Activated T-helper 2 cell treated with anti-CD3 and anti-CD28 coated beads, Interferon-gamma antibody, Interleukin-2, Interleukin-4, amounts not matched to agents 10 μg/mL and 5 μg/mL and 100 μg/mL, durations not matched to agents 14 hours and 24 hours and 36 hours (primary cell): ENCODE data around the gene EXOC3L2. TPM values are rescaled to one million over a fixed set of nuclear protein-coding genes. Genes with fewer than 3 reads are reported as not detected.

Experiments used
- DNase-seq: peaks from one replicate; pipeline ENCODE4 v3.0.0; 2021; ENCODE audit warnings: low spot score
- H3K27ac Mint-ChIP-seq: one replicate; pipeline ENCODE4 v1.8.0; 2021; ENCODE audit warnings: mixed read lengths
- H3K27me3 Mint-ChIP-seq: one replicate; pipeline ENCODE4 v1.8.0; 2021; ENCODE audit warnings: low read depth, mixed read lengths
- H3K36me3 Mint-ChIP-seq: one replicate; pipeline ENCODE4 v1.8.0; 2021; ENCODE audit warnings: low read depth, mixed read lengths
- H3K4me1 Mint-ChIP-seq: one replicate; pipeline ENCODE4 v1.8.0; 2021; ENCODE audit warnings: low read depth, mixed read lengths
- H3K4me3 Mint-ChIP-seq: one replicate; pipeline ENCODE4 v1.8.0; 2021; ENCODE audit warnings: low read depth, mild to moderate bottlenecking, moderate library complexity, mixed read lengths
- H3K9me3 Mint-ChIP-seq: one replicate; pipeline ENCODE4 v1.8.0; 2021; ENCODE audit warnings: mixed read lengths
- intact Hi-C: fragments of 100-400 bp; cut with micrococcal nuclease; formaldehyde crosslinking; loops from one replicate; pipeline ENCODE4 v1.15.1; 2023
- total RNA-seq: library from RNA; stranded (reverse); gene quantifications from 2 replicates; pipeline ENCODE4 v1.2.3, GENCODE V29; 2022

The EXOC3L2 gene
- total RNA-seq, 1 donor from 2014 or later, result not detected

- H3K4me1 Mint-ChIP-seq, result peaks cover 3% of the 10 kb centered on the region
- no peak overlapping the region for H3K4me3 Mint-ChIP-seq
- intact Hi-C loops, result no loop called here
- H3K27me3 Mint-ChIP-seq, result peaks cover 36% of the 10 kb centered on the region
- no peaks in the 10 kb centered on the region for H3K9me3 Mint-ChIP-seq
- no peaks in the 10 kb centered on the region for H3K36me3 Mint-ChIP-seq
- DNase-seq, result no peak
- H3K27ac Mint-ChIP-seq, result no peak overlapping the region
Measured at GRCh38 chr19:45211751-45212381, 33.3 kb downstream of the EXOC3L2 start.

DNA sequence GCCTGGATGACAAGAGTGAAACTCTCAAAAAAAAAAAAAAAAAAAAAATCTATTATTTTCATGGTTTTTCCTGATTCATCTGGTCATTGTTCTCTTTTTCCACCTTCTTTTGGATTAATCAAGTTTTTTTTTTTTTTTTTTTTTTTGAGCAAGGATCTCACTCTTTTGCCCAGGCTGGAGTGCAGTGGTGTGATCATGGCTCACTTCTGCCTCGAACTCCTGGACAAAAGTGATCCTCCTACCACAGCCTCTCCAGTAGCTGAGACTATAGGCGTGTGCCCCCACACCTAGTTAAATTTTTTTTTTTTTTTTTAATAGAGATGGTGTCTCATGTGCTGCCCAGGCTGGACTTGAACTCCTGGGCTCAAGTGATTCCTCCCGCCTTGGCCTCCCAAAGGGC, 38.9 kb downstream of the EXOC3L2 start:
- DNase-seq, result no peak
- H3K9me3 Mint-ChIP-seq, result no peaks in the 10 kb centered on the region
- peaks cover 3% of the 10 kb centered on the region for H3K4me1 Mint-ChIP-seq
- no peak overlapping the region for H3K4me3 Mint-ChIP-seq
- H3K27me3 Mint-ChIP-seq, result peaks cover 7% of the 10 kb centered on the region
- intact Hi-C loops, result no loop called here
- H3K36me3 Mint-ChIP-seq, result no peaks in the 10 kb centered on the region
- H3K27ac Mint-ChIP-seq, result no peak overlapping the region

DNA sequence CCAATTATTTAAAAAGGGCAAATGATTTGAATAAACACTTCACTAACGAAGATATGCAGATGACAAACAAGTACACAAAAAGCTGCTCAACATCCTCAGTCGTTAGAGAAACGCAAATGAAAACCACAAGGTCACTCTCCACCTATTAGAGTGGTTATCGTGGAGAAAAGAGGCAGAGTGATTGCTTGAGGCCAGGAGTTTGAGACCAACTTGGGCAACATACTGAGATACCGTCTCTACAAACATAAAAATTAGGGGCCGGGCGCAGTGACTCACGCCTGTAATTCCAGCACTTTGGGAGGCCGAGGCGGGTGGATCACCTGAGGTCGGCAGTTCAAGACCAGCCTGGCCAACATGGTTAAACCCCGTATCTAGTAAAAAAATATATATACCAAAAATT, 39.4 kb downstream of the EXOC3L2 start:
- no peaks in the 10 kb centered on the region for H3K9me3 Mint-ChIP-seq
- H3K27me3 Mint-ChIP-seq, result peaks cover 3% of the 10 kb centered on the region
- H3K27ac Mint-ChIP-seq, result no peak overlapping the region
- intact Hi-C loops, result no loop called here
- peaks cover 3% of the 10 kb centered on the region for H3K4me1 Mint-ChIP-seq
- H3K36me3 Mint-ChIP-seq, result no peaks in the 10 kb centered on the region
- H3K4me3 Mint-ChIP-seq, result no peak overlapping the region
- no peak for DNase-seq

GRCh38 chr19:45202637-45203036, 42.6 kb downstream of the EXOC3L2 start:
- Mint-ChIP-seq H3K27ac (no peak overlapping the region), H3K4me1 (no peaks in the 10 kb centered on the region), H3K27me3 (peaks cover 4% of the 10 kb centered on the region), H3K4me3 (no peak overlapping the region), H3K9me3 (no peaks in the 10 kb centered on the region), H3K36me3 (no peaks in the 10 kb centered on the region)
- no peak for DNase-seq
- intact Hi-C loops, result no loop called here

GRCh38 chr19:45200568-45200967, 44.6 kb downstream of the EXOC3L2 start:
- no peaks in the 10 kb centered on the region for H3K4me1 Mint-ChIP-seq
- no peak for DNase-seq
- no peak overlapping the region for H3K4me3 Mint-ChIP-seq
- H3K27me3 Mint-ChIP-seq, result peaks cover 4% of the 10 kb centered on the region
- H3K27ac Mint-ChIP-seq, result no peak overlapping the region
- H3K36me3 Mint-ChIP-seq, result no peaks in the 10 kb centered on the region
- intact Hi-C loops, result no loop called here
- H3K9me3 Mint-ChIP-seq, result no peaks in the 10 kb centered on the region

GRCh38 chr19:45195764-45196163, 49.4 kb downstream of the EXOC3L2 start:
- intact Hi-C loops, result no loop called here
- no peaks in the 10 kb centered on the region for H3K4me1 Mint-ChIP-seq
- no peak overlapping the region for H3K4me3 Mint-ChIP-seq
- H3K9me3 Mint-ChIP-seq, result no peaks in the 10 kb centered on the region
- no peak for DNase-seq
- no peaks in the 10 kb centered on the region for H3K36me3 Mint-ChIP-seq
- no peak overlapping the region for H3K27ac Mint-ChIP-seq
- peaks cover 3% of the 10 kb centered on the region for H3K27me3 Mint-ChIP-seq

DNA sequence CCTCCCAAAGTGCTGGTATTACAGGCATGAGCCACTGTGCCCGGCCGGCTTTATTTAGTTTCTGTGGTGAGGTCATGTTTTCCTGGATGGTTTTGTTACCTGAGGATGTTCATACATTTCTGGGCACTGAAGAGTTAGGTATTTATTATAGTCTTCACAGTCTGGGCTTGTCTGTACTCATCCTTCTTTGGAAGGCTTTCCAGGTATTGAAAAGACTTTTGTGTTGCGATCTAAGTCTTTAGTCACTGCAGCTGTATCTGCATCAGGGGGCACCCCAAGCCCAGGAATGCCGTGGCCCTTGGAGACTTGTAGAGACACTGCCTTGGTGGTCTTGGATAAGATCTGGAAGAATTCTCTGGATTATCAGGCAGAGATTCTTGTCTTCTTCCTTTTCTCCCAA, 53.8 kb downstream of the EXOC3L2 start:
- H3K36me3 Mint-ChIP-seq, result no peaks in the 10 kb centered on the region

DNA sequence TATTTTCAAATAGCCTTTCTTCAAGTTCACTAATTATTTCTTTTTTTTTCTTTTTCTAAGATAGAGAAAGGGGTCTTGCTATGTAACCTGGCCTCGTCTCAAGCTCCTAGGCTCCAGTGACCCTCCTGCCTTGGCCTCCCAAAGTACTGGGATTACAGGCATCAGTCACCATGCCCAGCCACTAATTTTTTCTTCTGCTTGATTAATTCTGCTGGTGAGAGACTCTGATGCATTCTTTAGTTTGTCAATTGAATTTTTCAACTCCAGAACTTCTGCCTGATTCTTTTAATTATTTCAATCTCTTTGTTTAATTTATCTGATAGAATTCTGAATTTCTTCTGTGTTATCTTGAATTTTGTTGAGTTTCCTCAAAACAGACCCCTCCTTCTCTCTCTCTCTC, 55.2 kb downstream of the EXOC3L2 start:
- Mint-ChIP-seq H3K4me3 (no peak overlapping the region), H3K27me3 (no peaks in the 10 kb centered on the region), H3K4me1 (peaks cover 2% of the 10 kb centered on the region), H3K36me3 (no peaks in the 10 kb centered on the region), H3K9me3 (no peaks in the 10 kb centered on the region), H3K27ac (no peak overlapping the region)
- intact Hi-C loops, result loop anchor here (5.0 kb wide), 1 partner anchor 57 kb away; the partner anchor contains the start of gene EXOC3L2
- no peak for DNase-seq

More for the DNA sequence above, 53.8 kb downstream of the EXOC3L2 start:
- intact Hi-C loops, result no loop called here
- Mint-ChIP-seq H3K4me3 (no peak overlapping the region), H3K9me3 (no peaks in the 10 kb centered on the region), H3K4me1 (peaks cover 2% of the 10 kb centered on the region), H3K27me3 (no peaks in the 10 kb centered on the region), H3K27ac (no peak overlapping the region)
- DNase-seq, result no peak

GRCh38 chr19:45187421-45188100, 57.6 kb downstream of the EXOC3L2 start:
- H3K36me3 Mint-ChIP-seq, result peaks cover 3% of the 10 kb centered on the region
- intact Hi-C loops, result loop anchor here (5.0 kb wide), 1 partner anchor 60 kb away; the partner anchor contains the start of gene EXOC3L2
- peaks cover 2% of the 10 kb centered on the region for H3K4me1 Mint-ChIP-seq
- H3K27me3 Mint-ChIP-seq, result no peaks in the 10 kb centered on the region
- H3K27ac Mint-ChIP-seq, result no peak overlapping the region
- no peaks in the 10 kb centered on the region for H3K9me3 Mint-ChIP-seq
- H3K4me3 Mint-ChIP-seq, result no peak overlapping the region
- DNase-seq, result no peak

- intact Hi-C loops, result loop anchor here (5.0 kb wide), 1 partner anchor 61 kb away; the partner anchor contains the start of gene EXOC3L2
- Mint-ChIP-seq H3K27ac (no peak overlapping the region), H3K4me3 (no peak overlapping the region), H3K9me3 (no peaks in the 10 kb centered on the region), H3K36me3 (peaks cover 5% of the 10 kb centered on the region), H3K4me1 (peaks cover 2% of the 10 kb centered on the region), H3K27me3 (no peaks in the 10 kb centered on the region)
- DNase-seq, result no peak
Measured at GRCh38 chr19:45186509-45187334, 58.5 kb downstream of the EXOC3L2 start.

- Mint-ChIP-seq H3K9me3 (no peaks in the 10 kb centered on the region), H3K36me3 (peaks cover 15% of the 10 kb centered on the region), H3K4me3 (no peak overlapping the region), H3K27ac (no peak overlapping the region), H3K27me3 (no peaks in the 10 kb centered on the region), H3K4me1 (peaks cover 11% of the 10 kb centered on the region)
- no peak for DNase-seq
- intact Hi-C loops, result no loop called here
Measured at GRCh38 chr19:45184115-45184514, 61.1 kb downstream of the EXOC3L2 start.

GRCh38 chr19:45182758-45183157, 62.4 kb downstream of the EXOC3L2 start:
- H3K27me3 Mint-ChIP-seq, result no peaks in the 10 kb centered on the region
- H3K9me3 Mint-ChIP-seq, result no peaks in the 10 kb centered on the region
- intact Hi-C loops, result no loop called here
- peaks cover 18% of the 10 kb centered on the region for H3K36me3 Mint-ChIP-seq
- H3K4me3 Mint-ChIP-seq, result no peak overlapping the region
- no peak overlapping the region for H3K27ac Mint-ChIP-seq
- H3K4me1 Mint-ChIP-seq, result peaks cover 11% of the 10 kb centered on the region
- DNase-seq, result no peak

DNA sequence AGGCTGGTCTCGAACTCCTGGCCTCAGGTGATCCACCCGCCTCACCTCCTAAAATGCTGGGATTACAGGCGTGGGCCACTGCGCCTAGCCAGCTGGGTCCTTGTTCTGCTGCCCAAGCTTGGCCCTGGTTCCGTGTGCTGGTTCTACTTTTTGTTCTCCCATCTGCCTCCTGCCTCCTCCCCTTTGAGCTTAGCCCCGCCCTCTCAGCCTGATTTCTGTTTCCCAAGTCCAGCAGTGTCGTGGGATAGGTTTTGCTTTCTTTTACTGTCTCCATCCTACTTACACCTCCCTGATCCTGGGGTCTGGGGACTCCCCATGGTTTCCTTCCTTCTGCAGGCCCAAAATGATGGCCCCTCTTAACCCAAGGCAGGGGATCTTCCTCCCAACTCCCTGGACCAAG, 64.3 kb downstream of the EXOC3L2 start:
- no peak for DNase-seq
- Mint-ChIP-seq H3K9me3 (no peaks in the 10 kb centered on the region), H3K4me3 (peak overlapping the region; percentile 77), H3K4me1 (peaks cover 12% of the 10 kb centered on the region), H3K36me3 (peaks cover 18% of the 10 kb centered on the region), H3K27ac (no peak overlapping the region), H3K27me3 (no peaks in the 10 kb centered on the region)
- intact Hi-C loops, result no loop called here
